Neural progenitor cell (in vitro differentiated cells): Measurements from ENCODE around the gene TPSB2.
"Not testable (repeated sequence)": the region's sequence is repeated elsewhere in the genome, so short reads cannot be mapped to it uniquely, and the experiment has no call there.

Experiments used
- EZH2 ChIP-seq: fragments of 200-600 bp; sonication (generic); IDR thresholded peaks from 2 replicates; pipeline ENCODE4 v1.6.1; 2017; ENCODE audit warnings: antibody characterized with exemption, mild to moderate bottlenecking, moderate library complexity
- EZH2phosphoT487 ChIP-seq: fragments of 200-600 bp; sonication (generic); IDR thresholded peaks from 2 replicates; pipeline ENCODE4 v1.6.1; 2017; ENCODE audit warnings: antibody characterized with exemption
- TF ChIP-seq, protein P1 (sequence below): fragments of 200-600 bp; sonication (generic); IDR thresholded peaks from 2 replicates; pipeline ENCODE4 v1.5.1; 2017; ENCODE audit warnings: antibody characterized with exemption, mild to moderate bottlenecking

DNA sequence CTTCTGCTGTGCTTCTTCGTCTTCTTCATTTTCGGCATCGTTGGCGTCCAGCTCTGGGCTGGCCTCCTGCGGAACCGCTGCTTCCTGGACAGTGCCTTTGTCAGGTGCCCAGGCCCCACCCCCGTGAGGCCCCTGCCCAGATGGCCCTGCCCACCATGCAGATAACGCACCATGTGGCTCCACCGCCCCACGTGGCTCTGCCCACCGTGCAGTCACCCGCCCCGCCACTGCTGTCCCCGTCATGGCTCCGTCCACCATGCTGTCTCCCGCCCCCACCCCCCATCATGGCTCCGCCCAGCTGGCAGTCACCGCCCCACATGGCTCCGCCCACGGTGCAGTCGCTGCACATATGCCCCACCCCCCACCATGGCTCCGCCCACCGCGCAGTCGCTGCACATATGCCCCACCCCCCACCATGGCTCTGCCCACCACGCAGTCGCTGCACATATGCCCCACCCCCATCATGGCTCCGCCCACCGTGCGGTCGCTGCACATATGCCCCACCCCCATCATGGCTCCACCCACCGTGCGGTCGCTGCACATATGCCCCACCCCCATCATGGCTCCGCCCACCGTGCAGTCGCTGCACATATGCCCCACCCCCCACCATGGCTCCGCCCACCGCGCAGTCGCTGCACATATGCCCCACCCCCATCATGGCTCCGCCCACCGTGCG lies 31.2 kb downstream of the TPSB2 start:
- TF ChIP-seq, protein P1, sequence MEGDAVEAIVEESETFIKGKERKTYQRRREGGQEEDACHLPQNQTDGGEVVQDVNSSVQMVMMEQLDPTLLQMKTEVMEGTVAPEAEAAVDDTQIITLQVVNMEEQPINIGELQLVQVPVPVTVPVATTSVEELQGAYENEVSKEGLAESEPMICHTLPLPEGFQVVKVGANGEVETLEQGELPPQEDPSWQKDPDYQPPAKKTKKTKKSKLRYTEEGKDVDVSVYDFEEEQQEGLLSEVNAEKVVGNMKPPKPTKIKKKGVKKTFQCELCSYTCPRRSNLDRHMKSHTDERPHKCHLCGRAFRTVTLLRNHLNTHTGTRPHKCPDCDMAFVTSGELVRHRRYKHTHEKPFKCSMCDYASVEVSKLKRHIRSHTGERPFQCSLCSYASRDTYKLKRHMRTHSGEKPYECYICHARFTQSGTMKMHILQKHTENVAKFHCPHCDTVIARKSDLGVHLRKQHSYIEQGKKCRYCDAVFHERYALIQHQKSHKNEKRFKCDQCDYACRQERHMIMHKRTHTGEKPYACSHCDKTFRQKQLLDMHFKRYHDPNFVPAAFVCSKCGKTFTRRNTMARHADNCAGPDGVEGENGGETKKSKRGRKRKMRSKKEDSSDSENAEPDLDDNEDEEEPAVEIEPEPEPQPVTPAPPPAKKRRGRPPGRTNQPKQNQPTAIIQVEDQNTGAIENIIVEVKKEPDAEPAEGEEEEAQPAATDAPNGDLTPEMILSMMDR = not testable (repeated sequence)
- TF ChIP-seq EZH2, EZH2phosphoT487: not testable (repeated sequence)
